ENCODE measurements around the gene P4HA2. TPM values are rescaled to one million over a fixed set of nuclear protein-coding genes. Genes with fewer than 3 reads are reported as not detected.

P4HA2 gene
- total RNA-seq, 2 donors from 2014 or later: 60.5 to 65.4 TPM

- Histone ChIP-seq H3K27me3 (no peaks in the 10 kb centered on the region), H3K9me3 (no peaks in the 10 kb centered on the region), H3K27ac (no peak overlapping the region), H3K4me1 (no peaks in the 10 kb centered on the region), H3K4me3 (no peak overlapping the region), H3K36me3 (no peaks in the 10 kb centered on the region)
- TF ChIP-seq, protein P1, sequence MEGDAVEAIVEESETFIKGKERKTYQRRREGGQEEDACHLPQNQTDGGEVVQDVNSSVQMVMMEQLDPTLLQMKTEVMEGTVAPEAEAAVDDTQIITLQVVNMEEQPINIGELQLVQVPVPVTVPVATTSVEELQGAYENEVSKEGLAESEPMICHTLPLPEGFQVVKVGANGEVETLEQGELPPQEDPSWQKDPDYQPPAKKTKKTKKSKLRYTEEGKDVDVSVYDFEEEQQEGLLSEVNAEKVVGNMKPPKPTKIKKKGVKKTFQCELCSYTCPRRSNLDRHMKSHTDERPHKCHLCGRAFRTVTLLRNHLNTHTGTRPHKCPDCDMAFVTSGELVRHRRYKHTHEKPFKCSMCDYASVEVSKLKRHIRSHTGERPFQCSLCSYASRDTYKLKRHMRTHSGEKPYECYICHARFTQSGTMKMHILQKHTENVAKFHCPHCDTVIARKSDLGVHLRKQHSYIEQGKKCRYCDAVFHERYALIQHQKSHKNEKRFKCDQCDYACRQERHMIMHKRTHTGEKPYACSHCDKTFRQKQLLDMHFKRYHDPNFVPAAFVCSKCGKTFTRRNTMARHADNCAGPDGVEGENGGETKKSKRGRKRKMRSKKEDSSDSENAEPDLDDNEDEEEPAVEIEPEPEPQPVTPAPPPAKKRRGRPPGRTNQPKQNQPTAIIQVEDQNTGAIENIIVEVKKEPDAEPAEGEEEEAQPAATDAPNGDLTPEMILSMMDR (IDR thresholded peaks at IDR 0.05): no peak
- no peak for DNase-seq (ENCODE audit: low spot score)
Observed at GRCh38 chr5:132233811-132234683, 6.4 kb upstream of the P4HA2 start.

- no peaks in the 10 kb centered on the region for H3K36me3 ChIP-seq
- no peaks in the 10 kb centered on the region for H3K27me3 ChIP-seq
- H3K4me1 ChIP-seq: peaks cover 0 to 6% of the 10 kb centered on the region in 2 donors
- no peak overlapping the region for H3K27ac ChIP-seq
- TF ChIP-seq, protein P1 (IDR thresholded peaks at IDR 0.05): no peak
- DNase-seq (ENCODE audit: low spot score): no peak
- no peaks in the 10 kb centered on the region for H3K9me3 ChIP-seq
- no peak overlapping the region for H3K4me3 ChIP-seq
Observed at GRCh38 chr5:132233081-132233480, 5.4 kb upstream of the P4HA2 start.

DNA sequence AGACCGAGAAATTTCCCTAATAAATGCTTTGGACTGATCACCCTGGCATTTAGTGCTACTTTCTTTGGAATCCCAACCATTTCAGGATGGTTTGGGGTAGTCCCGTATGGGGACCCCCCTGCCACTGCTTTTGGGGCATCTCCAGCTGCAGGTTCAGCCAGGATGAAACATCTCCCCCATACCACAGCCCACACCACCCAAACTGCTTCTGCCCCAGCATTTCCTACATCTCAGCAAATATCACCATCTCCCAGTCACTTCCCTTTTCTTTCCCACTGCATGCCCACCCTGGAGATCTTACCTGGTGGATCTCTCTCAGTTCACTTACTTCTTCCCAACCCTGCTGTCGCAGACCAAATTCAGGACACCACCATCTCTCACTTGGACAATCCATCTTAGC, 4.8 kb upstream of the P4HA2 start:
- H3K4me1 ChIP-seq: peaks cover 0 to 9% of the 10 kb centered on the region in 2 donors
- TF ChIP-seq, protein P1 (IDR thresholded peaks at IDR 0.05): no peak

GRCh38 chr5:132230871-132231270, 3.2 kb upstream of the P4HA2 start:
- Histone ChIP-seq H3K27me3 (no peaks in the 10 kb centered on the region), H3K36me3 (no peaks in the 10 kb centered on the region), H3K4me3 (no peak overlapping the region), H3K4me1 (peaks cover 0 to 22% of the 10 kb centered on the region in 2 donors), H3K9me3 (no peaks in the 10 kb centered on the region), H3K27ac (no peak overlapping the region)
- TF ChIP-seq, protein P1 (IDR thresholded peaks at IDR 0.05): no peak
- DNase-seq (ENCODE audit: low spot score): no peak

More for the DNA sequence above, 4.8 kb upstream of the P4HA2 start:
- no peaks in the 10 kb centered on the region for H3K36me3 ChIP-seq
- H3K27ac ChIP-seq: no peak overlapping the region
- no peaks in the 10 kb centered on the region for H3K27me3 ChIP-seq
- H3K4me3 ChIP-seq: no peak overlapping the region
- H3K9me3 ChIP-seq: no peaks in the 10 kb centered on the region
- DNase-seq (ENCODE audit: low spot score): no peak

DNA sequence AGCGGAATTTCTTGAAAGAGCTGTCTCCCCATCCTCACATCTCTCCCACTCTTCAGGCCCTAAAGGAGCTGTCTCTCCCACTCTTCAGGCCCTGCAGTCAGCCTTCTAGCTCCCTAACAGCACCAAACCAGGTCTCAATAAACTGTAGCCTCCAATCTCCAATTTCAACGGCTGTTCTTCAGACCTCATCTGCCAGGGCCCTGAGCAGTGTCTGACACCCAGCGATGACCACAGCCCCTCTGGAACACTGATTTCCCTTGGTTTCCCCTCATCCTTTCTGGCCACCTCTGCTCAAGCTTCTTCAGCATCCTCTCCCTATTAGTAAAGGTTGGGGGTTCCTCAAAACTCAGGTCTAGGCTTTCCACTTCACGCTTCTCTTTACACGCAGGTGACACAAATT, 1.6 kb upstream of the P4HA2 start:
- Histone ChIP-seq H3K4me3 (no peak overlapping the region), H3K9me3 (no peaks in the 10 kb centered on the region), H3K27me3 (no peaks in the 10 kb centered on the region), H3K4me1 (peaks cover 0 to 38% of the 10 kb centered on the region in 2 donors), H3K36me3 (no peaks in the 10 kb centered on the region), H3K27ac (peak overlapping the region in 1 of 2 donors; percentile 91)
- TF ChIP-seq, protein P1 (IDR thresholded peaks at IDR 0.05): no peak
- DNase-seq (ENCODE audit: low spot score): no peak
